ENCODE data around the gene EIF3B. TPM values are rescaled to one million over a fixed set of nuclear protein-coding genes. Genes with fewer than 3 reads are reported as not detected.

Gene EIF3B
- total RNA-seq, 2 experiments from 2014 or later = 166 to 167 TPM

- no peaks in the 10 kb centered on the region for H3K9me3 ChIP-seq (ENCODE audit: control insufficient read depth in 1 of 2, insufficient read depth in 1 of 2, low read length in 2 of 2)
- H3K27ac Mint-ChIP-seq = no peak overlapping the region
- H3K4me3 Mint-ChIP-seq = no peak overlapping the region
- no peaks in the 10 kb centered on the region for H3K27me3 Mint-ChIP-seq
- CTCF ChIA-PET = interaction anchor here (0.7 kb wide), 1 partner anchor 180 kb away, joined by 3 read pairs; no protein-coding TSS in a partner anchor
- H3K9me3 Mint-ChIP-seq = no peaks in the 10 kb centered on the region
- no peaks in the 10 kb centered on the region for H3K4me1 ChIP-seq (ENCODE audit: insufficient read depth, low read length)
- TF ChIP-seq CTCF (IDR thresholded peaks at IDR 0.05) = no peak
- no peak for DNase-seq
- H3K27ac ChIP-seq (ENCODE audit: low read depth in 1 of 2, low read length in 2 of 2) = no peak overlapping the region
- H3K4me3 ChIP-seq (ENCODE audit: low read length) = no peak overlapping the region
- intact Hi-C loops (cut with DNase I, micrococcal nuclease) = no loop called here
- peaks cover 93% of the 10 kb centered on the region for H3K36me3 Mint-ChIP-seq (ENCODE audit: low read depth)
- POLR2A ChIA-PET = no interaction called here
- no peak for ATAC-seq (ENCODE audit: poor library complexity)
- peaks cover 91% of the 10 kb centered on the region for H3K36me3 ChIP-seq (ENCODE audit: insufficient read depth, low read length)
- no peaks in the 10 kb centered on the region for H3K4me1 Mint-ChIP-seq (ENCODE audit: low read depth)
- H3K27me3 ChIP-seq (ENCODE audit: control insufficient read depth in 1 of 2, insufficient read depth in 2 of 2, low read length in 2 of 2) = no peaks in the 10 kb centered on the region
Measured at GRCh38 chr7:2373124-2373556, 18.5 kb downstream of the EIF3B start.

- TF ChIP-seq CTCF (IDR thresholded peaks at IDR 0.05) = no peak
- H3K4me3 Mint-ChIP-seq = no peak overlapping the region
- no peaks in the 10 kb centered on the region for H3K27me3 ChIP-seq (ENCODE audit: control insufficient read depth in 1 of 2, insufficient read depth in 2 of 2, low read length in 2 of 2)
- H3K36me3 Mint-ChIP-seq (ENCODE audit: low read depth) = peaks cover 93% of the 10 kb centered on the region
- H3K4me3 ChIP-seq (ENCODE audit: low read length) = no peak overlapping the region
- no peak overlapping the region for H3K27ac Mint-ChIP-seq
- CTCF ChIA-PET = interaction anchor here (0.7 kb wide), 1 partner anchor 180 kb away, joined by 3 read pairs; no protein-coding TSS in a partner anchor
- H3K27me3 Mint-ChIP-seq = no peaks in the 10 kb centered on the region
- intact Hi-C loops (cut with DNase I, micrococcal nuclease) = no loop called here
- no peak overlapping the region for H3K27ac ChIP-seq (ENCODE audit: low read depth in 1 of 2, low read length in 2 of 2)
- H3K9me3 ChIP-seq (ENCODE audit: control insufficient read depth in 1 of 2, insufficient read depth in 1 of 2, low read length in 2 of 2) = no peaks in the 10 kb centered on the region
- DNase-seq (no peak), ATAC-seq (ENCODE audit: poor library complexity) (no peak)
- H3K4me1 ChIP-seq (ENCODE audit: insufficient read depth, low read length) = no peaks in the 10 kb centered on the region
- no peaks in the 10 kb centered on the region for H3K4me1 Mint-ChIP-seq (ENCODE audit: low read depth)
- no peaks in the 10 kb centered on the region for H3K9me3 Mint-ChIP-seq
- POLR2A ChIA-PET = interaction anchor here (0.9 kb wide), 1 partner anchor 20 kb away, joined by 3 read pairs; no protein-coding TSS in a partner anchor
- H3K36me3 ChIP-seq (ENCODE audit: insufficient read depth, low read length) = peaks cover 90% of the 10 kb centered on the region
Measured at GRCh38 chr7:2373646-2374045, 19.0 kb downstream of the EIF3B start.

GRCh38 chr7:2374401-2374800, 19.8 kb downstream of the EIF3B start:
- intact Hi-C loops (cut with DNase I, micrococcal nuclease) = no loop called here
- CTCF ChIA-PET = no interaction called here
- H3K4me1 ChIP-seq (ENCODE audit: insufficient read depth, low read length) = no peaks in the 10 kb centered on the region
- no peak for TF ChIP-seq CTCF (IDR thresholded peaks at IDR 0.05)
- POLR2A ChIA-PET = interaction anchor here (0.9 kb wide), 1 partner anchor 21 kb away, joined by 3 read pairs; no protein-coding TSS in a partner anchor
- DNase-seq = no peak
- Mint-ChIP-seq H3K27ac (no peak overlapping the region), H3K36me3 (ENCODE audit: low read depth) (peaks cover 93% of the 10 kb centered on the region), H3K27me3 (no peaks in the 10 kb centered on the region), H3K4me3 (no peak overlapping the region), H3K9me3 (no peaks in the 10 kb centered on the region), H3K4me1 (ENCODE audit: low read depth) (no peaks in the 10 kb centered on the region)
- no peaks in the 10 kb centered on the region for H3K27me3 ChIP-seq (ENCODE audit: control insufficient read depth in 1 of 2, insufficient read depth in 2 of 2, low read length in 2 of 2)
- no peak for ATAC-seq (ENCODE audit: poor library complexity)
- peaks cover 90% of the 10 kb centered on the region for H3K36me3 ChIP-seq (ENCODE audit: insufficient read depth, low read length)
- H3K4me3 ChIP-seq (ENCODE audit: low read length) = no peak overlapping the region
- no peaks in the 10 kb centered on the region for H3K9me3 ChIP-seq (ENCODE audit: control insufficient read depth in 1 of 2, insufficient read depth in 1 of 2, low read length in 2 of 2)
- H3K27ac ChIP-seq (ENCODE audit: low read depth in 1 of 2, low read length in 2 of 2) = no peak overlapping the region

Measured in CD4-positive, alpha-beta T cell (primary cell).